Measurements from ENCODE around the gene E2F1. TPM values are rescaled to one million over a fixed set of nuclear protein-coding genes. Genes with fewer than 3 reads are reported as not detected.

The E2F1 gene
- total RNA-seq, 2 donors from 2014 or later, result 2.0 to 2.2 TPM

DNA sequence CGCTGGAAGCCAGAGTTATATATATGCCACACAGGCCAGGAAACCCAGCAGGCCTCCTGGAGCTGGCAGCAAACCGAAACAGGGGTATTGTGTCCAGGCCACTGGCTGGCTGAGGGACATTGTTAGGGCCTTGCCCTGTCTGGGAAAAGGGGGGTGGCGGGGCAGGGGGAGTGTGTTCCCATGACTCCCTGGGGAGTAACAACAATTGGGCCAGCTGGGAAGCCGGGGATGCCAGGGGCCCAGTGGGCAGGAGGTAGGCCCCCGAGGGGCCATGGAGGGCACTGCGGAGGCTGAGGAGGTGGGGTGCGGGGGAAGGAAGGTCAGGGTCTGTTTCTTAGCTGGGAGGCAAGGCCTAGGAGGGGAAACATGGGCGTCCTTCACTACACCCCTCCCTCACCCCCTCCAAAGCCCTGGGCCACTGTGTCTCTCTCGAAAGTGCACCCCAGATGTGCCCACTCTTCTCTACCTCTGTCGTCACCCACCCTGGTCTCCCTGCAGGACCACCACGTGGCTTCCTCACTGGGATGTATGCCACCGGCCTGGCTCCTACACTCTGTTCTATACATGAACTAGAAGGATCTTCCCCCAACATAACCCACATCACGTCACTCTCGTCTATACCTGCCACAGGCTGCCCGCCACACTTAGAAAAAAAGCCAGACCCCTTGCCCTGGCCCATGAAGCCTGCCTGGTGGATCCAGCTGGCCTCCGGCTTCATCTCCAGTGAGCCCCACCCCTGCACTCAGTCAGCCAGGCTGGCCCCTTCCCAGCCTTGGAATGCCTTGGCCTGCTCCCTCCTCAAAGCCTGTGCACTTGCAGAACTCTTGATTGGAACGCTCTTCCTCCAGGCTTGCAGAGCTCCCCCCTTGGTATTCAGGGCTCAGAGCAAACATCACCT, 7.8 kb upstream of the E2F1 start:
- peak; percentile 86 for DNase-seq (ENCODE audit: low spot score)
- intact Hi-C loops (cut with DNase I), result no loop called here

- intact Hi-C loops (cut with DNase I), result no loop called here
- DNase-seq (ENCODE audit: low spot score), result no peak
These were observed 7.1 kb upstream of the E2F1 start for GRCh38 chr20:33693289-33693688.

DNA sequence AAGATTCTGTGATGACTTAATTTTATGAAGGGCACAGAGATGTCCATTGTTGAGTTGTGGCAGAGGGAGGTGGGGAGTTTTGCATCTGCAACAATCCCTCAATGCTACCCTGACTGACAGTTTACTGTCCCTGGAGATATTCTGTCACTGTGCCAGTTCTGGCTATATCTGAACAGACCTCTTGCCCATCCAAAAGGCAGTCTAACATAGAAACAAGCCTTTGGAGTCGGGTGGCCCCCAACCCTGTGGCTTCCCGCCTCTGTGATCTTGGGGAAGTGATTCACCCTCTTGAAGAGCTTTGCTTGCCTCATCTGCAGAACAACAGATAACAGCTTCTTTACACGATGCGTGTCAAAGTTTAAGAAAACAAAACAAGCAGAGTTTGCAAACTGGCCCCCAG, 3.8 kb upstream of the E2F1 start:
- intact Hi-C loops (cut with DNase I), result no loop called here
- no peak for DNase-seq (ENCODE audit: low spot score)

- no peak for DNase-seq (ENCODE audit: low spot score)
- intact Hi-C loops (cut with DNase I), result no loop called here
These were observed 3.3 kb upstream of the E2F1 start for GRCh38 chr20:33689493-33689892.

DNA sequence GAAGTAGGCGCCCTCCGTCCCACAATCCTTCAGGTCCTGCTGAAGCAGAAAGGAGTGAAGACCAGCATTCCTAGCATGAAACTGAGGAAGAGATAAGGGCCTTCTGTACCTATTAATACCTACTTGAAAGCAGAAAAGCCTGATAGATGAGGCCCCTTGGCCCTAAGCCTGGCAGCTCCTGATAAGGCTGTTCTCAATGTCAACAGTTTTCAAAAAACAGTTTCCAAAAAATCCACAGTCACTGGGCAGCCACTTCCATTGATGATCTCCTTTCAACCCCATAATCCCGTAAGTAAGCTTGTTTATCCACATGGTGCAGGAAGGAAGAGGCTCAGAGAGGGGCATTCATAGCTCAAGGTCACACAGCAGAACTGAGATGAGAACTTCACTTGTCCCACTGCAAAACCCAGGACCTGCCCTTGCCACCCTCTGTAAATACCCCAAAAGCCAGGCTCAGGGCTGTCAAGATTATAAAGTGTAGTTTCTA, 2.8 kb upstream of the E2F1 start:
- DNase-seq (ENCODE audit: low spot score), result no peak
- intact Hi-C loops (cut with DNase I), result no loop called here

DNA sequence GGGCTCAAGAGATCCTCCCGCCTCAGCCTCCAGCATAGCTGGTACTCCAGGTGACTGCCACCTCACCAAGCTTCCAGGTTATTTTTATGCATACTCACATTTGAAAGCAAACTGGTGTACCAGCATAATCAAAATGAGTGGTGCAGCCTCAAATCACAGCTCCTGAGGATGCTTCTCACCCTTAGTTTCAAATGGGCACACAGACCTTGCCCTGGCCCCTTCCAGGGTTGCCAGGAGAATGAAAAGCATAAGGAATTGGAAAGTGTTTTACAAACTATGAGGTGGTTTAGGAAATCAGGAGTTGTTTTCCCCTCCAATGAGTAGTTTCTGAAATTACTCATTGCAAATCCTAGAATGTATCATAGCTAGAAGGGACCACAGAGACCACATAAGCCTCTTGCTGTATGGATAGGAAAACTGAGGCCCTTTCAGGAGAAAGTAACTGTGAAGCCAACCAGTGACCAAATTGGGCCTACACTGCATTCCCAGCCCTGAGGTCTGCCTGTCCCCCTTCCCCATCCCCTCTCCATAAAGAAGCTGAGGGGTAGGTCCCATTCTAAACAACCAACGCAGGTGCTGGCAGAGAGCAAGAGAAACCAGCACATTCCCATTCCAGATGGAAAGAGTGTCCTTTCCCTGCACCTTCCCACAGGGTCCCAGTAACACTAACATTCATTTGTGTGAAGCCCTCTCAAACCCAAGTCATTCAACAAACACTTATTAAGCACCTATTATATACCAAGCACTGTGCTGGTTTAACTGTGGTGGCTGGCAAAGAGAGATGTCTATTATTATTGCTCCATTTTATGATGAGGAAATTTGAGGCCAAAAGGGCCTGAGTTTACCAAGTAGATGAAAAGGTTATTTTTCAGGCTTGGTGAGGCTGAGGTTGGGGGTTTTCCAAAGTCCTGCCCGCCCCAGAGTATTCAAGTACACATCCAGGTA, 2.1 kb upstream of the E2F1 start:
- intact Hi-C loops (cut with DNase I), result no loop called here
- no peak for DNase-seq (ENCODE audit: low spot score)

GRCh38 chr20:33687370-33687915, 1.3 kb upstream of the E2F1 start:
- intact Hi-C loops (cut with DNase I), result no loop called here
- no peak for DNase-seq (ENCODE audit: low spot score)

- intact Hi-C loops (cut with DNase I), result no loop called here
- DNase-seq (ENCODE audit: low spot score), result no peak
These were observed 790 bp upstream of the E2F1 start for GRCh38 chr20:33686984-33687366.

DNA sequence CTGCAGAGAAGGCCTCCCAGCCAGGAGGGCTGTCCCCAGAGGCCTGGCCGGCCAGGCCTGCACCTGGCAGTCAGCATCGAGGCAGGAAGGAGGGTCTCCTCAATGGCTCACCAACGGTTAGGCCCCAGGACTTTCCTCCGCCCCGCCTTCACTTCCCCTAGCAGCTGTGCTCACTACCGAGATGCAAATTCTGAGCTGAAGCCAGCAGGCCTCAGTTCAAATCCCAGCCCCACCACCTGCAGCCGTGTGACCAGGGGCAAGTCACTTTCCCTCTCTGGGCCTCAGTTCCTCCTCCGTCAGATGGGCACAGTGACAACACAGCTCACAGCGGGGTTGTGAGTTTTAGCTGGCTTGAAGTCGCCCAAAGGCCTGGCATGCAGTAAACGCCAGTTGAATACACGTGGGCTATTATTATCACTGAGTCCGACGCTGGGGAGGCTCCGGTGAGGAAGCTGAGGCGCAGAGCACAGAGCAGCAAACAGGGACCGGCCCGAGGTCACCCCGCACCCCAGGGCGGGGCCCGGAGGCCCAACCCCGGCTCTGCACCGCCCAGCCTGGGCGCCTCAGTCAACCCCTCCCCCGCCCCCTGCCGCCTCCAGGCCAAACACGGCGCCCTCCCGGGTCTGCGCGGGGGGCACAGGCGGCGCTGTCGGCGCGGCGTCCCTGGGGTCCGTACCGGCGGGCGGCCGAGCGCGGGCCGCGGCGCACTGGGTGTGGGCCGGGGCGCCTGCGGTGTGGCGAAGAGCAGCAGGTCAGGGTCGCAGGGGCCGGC, 671 bp downstream of the E2F1 start:
- intact Hi-C loops (cut with DNase I), result no loop called here
- no peak for DNase-seq (ENCODE audit: low spot score)

DNA sequence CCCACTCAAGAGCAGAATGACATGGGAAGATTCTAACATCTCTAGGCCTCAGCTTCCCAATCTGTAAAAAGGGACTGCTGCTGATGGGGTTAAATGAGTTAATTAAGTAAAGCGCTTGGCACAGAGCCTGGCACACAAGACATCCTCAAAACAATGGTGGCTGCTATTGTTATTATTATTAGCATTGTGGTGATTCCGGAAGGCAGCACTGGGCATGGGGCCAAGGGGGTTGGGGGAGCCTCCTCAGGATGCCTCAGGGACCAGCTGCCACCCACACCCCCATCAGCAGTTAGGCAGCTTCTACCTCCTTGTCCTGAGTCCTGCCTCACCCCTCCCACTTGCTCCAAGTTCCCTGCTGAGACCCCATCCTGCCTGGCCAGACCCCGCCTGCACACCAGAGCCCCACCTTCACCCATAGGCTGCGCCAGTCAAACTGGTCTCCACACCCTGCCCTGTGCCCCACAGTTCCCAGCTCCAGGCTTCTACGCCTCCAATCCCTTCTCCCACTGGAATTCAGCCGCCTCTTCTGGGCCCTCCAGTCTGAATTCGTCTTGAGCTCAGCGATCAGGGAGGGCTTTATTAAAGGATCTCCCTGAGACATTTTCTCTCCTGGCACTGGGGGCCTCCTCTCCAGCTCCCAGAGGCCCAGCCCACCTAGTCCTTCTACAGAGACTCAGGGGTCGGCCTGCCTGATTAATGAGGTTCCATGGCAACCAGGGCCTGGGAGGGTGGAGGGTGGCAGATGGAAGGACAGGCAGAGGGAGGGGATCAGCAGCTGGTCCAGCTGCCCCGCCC, 1.5 kb downstream of the E2F1 start:
- DNase-seq (ENCODE audit: low spot score), result no peak
- intact Hi-C loops (cut with DNase I), result no loop called here

DNA sequence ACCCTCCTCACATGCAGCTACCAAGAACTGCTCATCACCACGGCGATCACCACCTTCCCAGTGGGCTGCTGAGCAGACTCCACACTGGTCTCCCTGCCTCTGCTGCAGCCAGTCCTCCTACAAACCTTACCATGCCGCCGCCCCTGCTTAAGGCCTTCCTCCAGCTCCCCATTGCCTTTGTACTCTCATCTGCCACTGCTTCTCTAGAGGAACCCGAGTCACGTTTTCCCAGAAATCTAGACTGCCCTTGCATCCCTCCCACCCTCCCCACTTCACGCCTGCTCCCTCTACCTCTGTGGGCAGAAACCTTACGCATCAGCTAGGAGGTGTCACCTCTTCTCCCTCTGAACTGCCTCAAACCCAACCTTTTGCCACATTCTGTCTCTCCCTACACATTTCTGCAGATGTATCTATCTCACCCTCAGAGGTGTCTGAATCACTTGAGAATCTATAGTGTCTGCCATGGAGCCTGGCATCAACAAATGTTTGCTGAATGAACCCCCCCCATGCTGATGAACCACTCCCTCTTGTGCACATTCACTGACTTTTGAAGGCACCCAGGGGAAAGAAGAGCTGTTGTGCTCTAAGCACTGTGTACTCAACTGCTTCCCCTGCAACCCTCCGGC, 4.3 kb downstream of the E2F1 start:
- intact Hi-C loops (cut with DNase I), result no loop called here
- no peak for DNase-seq (ENCODE audit: low spot score)

DNA sequence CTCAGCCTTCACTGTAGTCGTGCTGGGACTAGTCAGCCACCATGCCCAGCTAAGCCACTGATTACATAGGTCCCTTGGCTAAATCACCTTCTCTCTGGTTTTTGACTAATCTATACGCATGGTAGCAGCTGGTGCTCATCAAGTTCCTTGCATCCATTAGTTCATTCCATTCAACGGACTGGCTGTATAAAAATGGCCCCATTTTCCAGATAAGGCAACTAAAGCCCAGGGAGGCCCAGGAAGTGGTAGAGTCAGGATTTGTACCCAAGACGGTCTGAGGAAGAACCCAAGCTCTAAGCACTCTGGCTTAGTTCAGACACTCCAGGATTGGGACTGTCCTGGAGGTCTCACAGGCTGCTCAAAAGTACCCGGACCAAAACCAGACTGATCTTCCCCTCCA, 4.9 kb downstream of the E2F1 start:
- DNase-seq (ENCODE audit: low spot score), result no peak
- intact Hi-C loops (cut with DNase I), result no loop called here

DNA sequence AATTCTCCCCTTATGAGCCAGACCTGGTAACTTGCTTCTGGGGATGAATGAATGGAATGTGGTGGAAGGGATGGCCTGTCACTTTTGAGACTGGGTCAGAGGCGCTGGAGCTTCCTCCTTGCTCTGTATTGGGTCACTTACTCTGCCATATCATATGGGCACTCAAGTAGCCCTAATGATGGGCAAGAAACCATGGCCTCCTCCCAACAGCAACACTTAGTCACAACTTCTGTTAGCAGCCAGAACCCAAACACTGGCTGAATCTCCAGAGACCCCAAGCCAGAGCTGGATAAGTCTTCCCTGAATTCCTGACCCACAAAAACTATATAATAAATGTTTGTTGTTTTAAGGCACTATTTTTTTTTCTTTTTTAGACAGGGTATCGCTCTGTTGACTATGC, 5.5 kb downstream of the E2F1 start:
- no peak for DNase-seq (ENCODE audit: low spot score)
- intact Hi-C loops (cut with DNase I), result no loop called here

GRCh38 chr20:33679758-33680485, 6.3 kb downstream of the E2F1 start:
- intact Hi-C loops (cut with DNase I), result no loop called here
- DNase-seq (ENCODE audit: low spot score), result no peak

DNA sequence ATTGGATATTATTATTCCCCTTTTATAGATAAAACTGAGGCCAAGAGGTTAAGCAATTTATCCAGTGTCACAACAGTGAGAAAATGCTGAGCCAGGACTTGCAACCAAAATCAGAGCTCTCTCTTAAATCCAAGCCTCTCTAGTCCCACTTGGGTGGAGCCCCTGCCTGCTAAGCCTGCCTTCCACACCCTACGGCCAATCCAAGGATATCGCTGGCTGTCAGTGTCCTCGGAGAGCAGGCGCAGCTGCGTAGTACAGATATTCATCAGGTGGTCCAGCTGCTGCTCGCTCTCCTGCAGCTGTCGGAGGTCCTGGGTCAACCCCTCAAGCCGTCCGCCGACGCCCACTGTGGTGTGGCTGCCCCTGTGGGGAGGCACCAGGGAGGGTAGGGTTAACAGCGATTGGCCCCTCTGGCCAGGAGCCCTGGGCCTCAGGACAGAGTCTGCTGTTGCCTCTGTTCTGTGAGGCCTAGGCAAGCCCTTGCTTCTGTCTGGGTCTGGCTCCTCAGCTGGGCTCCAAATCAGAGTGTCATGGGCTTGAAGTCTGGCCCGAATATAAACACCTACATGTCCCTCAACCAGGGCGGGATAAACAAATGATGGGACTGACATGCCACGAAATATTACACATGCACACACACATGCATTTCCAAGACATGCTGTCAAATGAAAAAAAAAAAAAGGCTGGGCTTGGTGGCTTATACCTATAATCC, 8.0 kb downstream of the E2F1 start:
- DNase-seq (ENCODE audit: low spot score), result no peak
- intact Hi-C loops (cut with DNase I), result no loop called here

DNA sequence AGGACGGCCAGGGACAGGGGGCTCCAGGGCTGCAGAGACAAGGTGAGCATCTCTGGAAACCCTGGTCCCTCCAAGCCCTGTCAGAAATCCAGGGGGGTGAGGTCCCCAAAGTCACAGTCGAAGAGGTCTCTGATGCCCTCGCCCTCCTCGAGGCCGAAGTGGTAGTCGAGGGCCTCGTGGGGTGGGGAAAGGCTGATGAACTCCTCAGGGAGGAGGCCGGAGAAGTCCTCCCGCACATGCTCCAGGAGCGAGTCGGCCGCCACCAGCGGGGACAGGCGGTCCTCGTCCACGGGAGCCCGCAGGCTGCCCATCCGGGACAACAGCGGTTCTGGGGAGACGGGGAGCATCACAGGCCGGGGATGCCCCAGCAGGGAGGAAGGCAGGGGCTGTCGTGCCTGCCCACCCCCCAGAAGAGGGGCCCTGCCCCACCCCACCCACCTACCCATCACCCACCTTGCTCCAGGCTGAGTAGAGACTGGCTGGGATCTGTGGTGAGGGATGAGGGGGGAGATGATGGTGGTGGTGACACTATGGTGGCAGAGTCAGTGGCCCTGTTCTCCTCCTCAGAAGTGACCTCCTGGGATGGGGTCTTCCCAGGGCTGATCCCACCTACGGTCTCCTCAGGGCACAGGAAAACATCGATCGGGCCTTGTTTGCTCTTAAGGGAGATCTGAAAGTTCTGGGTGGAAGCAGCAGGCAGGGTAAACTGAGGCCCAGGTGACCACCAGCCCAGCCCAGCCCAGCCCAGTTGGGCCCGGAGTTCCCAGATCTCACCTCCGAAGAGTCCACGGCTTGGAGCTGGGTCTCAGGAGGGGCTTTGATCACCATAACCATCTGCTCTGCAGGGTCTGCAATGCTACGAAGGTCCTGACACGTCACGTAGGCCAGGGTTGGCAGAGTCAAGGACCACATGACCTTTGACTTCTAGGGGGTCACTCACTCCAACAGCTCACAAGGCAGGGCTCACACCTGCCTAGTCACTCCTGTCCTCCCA, 9.2 kb downstream of the E2F1 start:
- DNase-seq (ENCODE audit: low spot score), result no peak
- intact Hi-C loops (cut with DNase I), result no loop called here
